ENCODE data around the gene SLF1.

Gene SLF1

GRCh38 chr5:94711785-94712184, 93.3 kb downstream of the SLF1 start:
- no peak for DNase-seq (ENCODE audit: low read depth)

- DNase-seq (ENCODE audit: low read depth) = no peak
Observed at GRCh38 chr5:94715768-94716167, 97.3 kb downstream of the SLF1 start.

- DNase-seq (ENCODE audit: low read depth) = no peak
Observed at GRCh38 chr5:94725142-94725541, 106.7 kb downstream of the SLF1 start.

- no peak for DNase-seq (ENCODE audit: low read depth)
Observed at GRCh38 chr5:94731471-94731870, 113.0 kb downstream of the SLF1 start.

- DNase-seq (ENCODE audit: low read depth) = no peak
Observed at GRCh38 chr5:94736498-94736897, 118.0 kb downstream of the SLF1 start.

GRCh38 chr5:94740286-94740685, 121.8 kb downstream of the SLF1 start:
- DNase-seq (ENCODE audit: low read depth) = no peak

GRCh38 chr5:94742852-94743251, 124.4 kb downstream of the SLF1 start:
- DNase-seq (ENCODE audit: low read depth) = no peak

GRCh38 chr5:94744906-94745305, 126.4 kb downstream of the SLF1 start:
- no peak for DNase-seq (ENCODE audit: low read depth)

- DNase-seq (ENCODE audit: low read depth) = no peak
Observed at GRCh38 chr5:94745786-94746730, 127.6 kb downstream of the SLF1 start.

- no peak for DNase-seq (ENCODE audit: low read depth)
Observed at GRCh38 chr5:94746731-94747124, 128.3 kb downstream of the SLF1 start.

Measured in activated T-helper 1 cell treated with Interleukin-2 at 50 U/mL for 16 hours (primary cell).